ENCODE measurements around the gene RASEF.
A peak's percentile ranks its signal among the peaks of the same experiment; 100 is the strongest.

The RASEF gene

GRCh38 chr9:83032065-83032625, 30.8 kb downstream of the RASEF start:
- no peak for DNase-seq (ENCODE audit: low read depth)
- H3K4me3 ChIP-seq (ENCODE audit: control insufficient read depth, low read depth, low read length), result no peak overlapping the region

GRCh38 chr9:83030391-83031107, 32.4 kb downstream of the RASEF start:
- TF ChIP-seq CTCF (IDR thresholded peaks at IDR 0.05; ENCODE audit: control insufficient read depth, insufficient read depth, low read depth, low read length, missing control alignments), result no peak
- H3K4me3 ChIP-seq (ENCODE audit: control insufficient read depth, low read depth, low read length), result no peak overlapping the region
- DNase-seq (ENCODE audit: low read depth), result no peak

More at GRCh38 chr9:83032065-83032625, 30.8 kb downstream of the RASEF start:
- TF ChIP-seq CTCF (IDR thresholded peaks at IDR 0.05; ENCODE audit: control insufficient read depth, insufficient read depth, low read depth, low read length, missing control alignments), result no peak

DNA sequence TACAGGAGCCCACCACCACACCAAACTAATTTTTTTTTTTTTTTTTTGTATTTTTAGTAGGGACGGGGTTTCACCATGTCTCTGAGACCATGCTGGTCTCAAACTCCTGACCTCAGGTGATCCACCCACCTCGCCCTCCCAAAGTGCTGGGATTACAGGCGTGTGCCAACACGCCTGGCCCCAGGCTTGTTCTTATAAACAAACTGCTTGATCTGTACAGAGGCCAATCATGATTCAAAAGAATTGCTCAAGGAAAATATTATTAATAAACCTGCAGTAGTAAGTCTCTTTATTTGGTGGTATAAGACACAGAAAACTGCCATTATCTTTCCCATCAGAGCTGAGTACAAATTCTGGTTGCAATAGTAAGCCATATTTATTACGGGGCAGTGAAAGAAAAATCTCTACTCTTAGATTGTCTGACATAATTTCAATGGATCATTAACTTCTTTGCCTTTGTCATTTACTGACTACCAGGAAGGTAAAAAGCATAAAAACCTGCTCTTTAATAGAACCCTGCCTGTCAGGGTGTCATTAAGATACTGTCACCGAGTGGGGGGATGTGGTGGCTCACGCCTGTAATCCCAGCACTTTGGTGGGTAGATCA, 33.3 kb downstream of the RASEF start:
- DNase-seq (ENCODE audit: low read depth), result no peak
- H3K4me3 ChIP-seq (ENCODE audit: control insufficient read depth, low read depth, low read length), result no peak overlapping the region
- no peak for TF ChIP-seq CTCF (IDR thresholded peaks at IDR 0.05; ENCODE audit: control insufficient read depth, insufficient read depth, low read depth, low read length, missing control alignments)

GRCh38 chr9:83027153-83027891, 35.6 kb downstream of the RASEF start:
- TF ChIP-seq CTCF (IDR thresholded peaks at IDR 0.05; ENCODE audit: control insufficient read depth, insufficient read depth, low read depth, low read length, missing control alignments), result no peak
- H3K4me3 ChIP-seq (ENCODE audit: control insufficient read depth, low read depth, low read length), result no peak overlapping the region
- peak; percentile 52 for DNase-seq (ENCODE audit: low read depth)

DNA sequence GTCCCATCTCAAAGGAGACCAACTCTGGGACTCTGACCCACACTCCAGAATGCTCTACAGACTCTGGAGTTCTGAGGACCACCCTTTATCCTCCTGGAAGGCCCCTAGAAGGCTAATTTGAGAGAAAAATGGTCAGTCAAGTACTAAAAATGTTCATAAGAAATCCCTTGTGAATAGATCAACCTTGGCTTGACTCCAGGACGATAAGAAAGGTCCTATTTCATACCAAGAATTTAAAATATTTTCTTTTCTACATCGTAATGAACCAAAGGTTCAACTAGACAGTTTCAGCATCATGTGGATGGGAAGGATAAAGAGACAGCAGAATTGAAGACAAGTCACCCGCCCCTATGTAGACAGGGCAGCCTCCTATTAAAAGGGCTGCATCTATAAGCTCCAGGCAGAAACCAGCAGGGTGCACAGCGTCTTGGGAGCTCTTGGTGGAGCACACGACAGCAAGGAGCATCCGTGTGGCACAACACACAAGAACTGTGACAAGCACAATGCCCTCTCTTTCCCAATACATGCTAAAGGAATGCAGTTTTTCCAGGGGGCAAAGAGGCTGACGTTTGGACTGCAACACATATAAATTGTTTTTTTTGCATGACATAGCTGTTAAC, 38.3 kb downstream of the RASEF start:
- no peak for TF ChIP-seq CTCF (IDR thresholded peaks at IDR 0.05; ENCODE audit: control insufficient read depth, insufficient read depth, low read depth, low read length, missing control alignments)
- H3K4me3 ChIP-seq (ENCODE audit: control insufficient read depth, low read depth, low read length), result no peak overlapping the region
- no peak for DNase-seq (ENCODE audit: low read depth)

- DNase-seq (ENCODE audit: low read depth), result no peak
- no peak for TF ChIP-seq CTCF (IDR thresholded peaks at IDR 0.05; ENCODE audit: control insufficient read depth, insufficient read depth, low read depth, low read length, missing control alignments)
- no peak overlapping the region for H3K4me3 ChIP-seq (ENCODE audit: control insufficient read depth, low read depth, low read length)
These were observed 39.8 kb downstream of the RASEF start for GRCh38 chr9:83023151-83023550.
